ENCODE results near the gene UPK3BL2.
A peak's percentile ranks its signal among the peaks of the same experiment; 100 is the strongest.
"Not testable (repeated sequence)": the region's sequence is repeated elsewhere in the genome, so short reads cannot be mapped to it uniquely, and the experiment has no call there.

UPK3BL2 gene

GRCh38 chr7:102543596-102543995 is at the start of gene UPK3BL2:
Gene UPK3BL2 (minus strand): TSS chr7:102543696. CDS start chr7:102543636, 60 bp downstream.
- not testable (repeated sequence) for DNase-seq

GRCh38 chr7:102592477-102593019 is 49.1 kb upstream of the UPK3BL2 start:
- DNase-seq: peak in 1 of 2 experiments; percentile 34

GRCh38 chr7:102589857-102590256 is 46.4 kb upstream of the UPK3BL2 start:
- DNase-seq: not testable (repeated sequence)

GRCh38 chr7:102583495-102583894 is 40.0 kb upstream of the UPK3BL2 start:
- DNase-seq: not testable (repeated sequence)

GRCh38 chr7:102581722-102582121 is 38.2 kb upstream of the UPK3BL2 start:
- DNase-seq: not testable (repeated sequence)

GRCh38 chr7:102578486-102578885 is 35.0 kb upstream of the UPK3BL2 start:
- DNase-seq: not testable (repeated sequence)

GRCh38 chr7:102577315-102578240 is 34.1 kb upstream of the UPK3BL2 start:
- peak in 1 of 2 experiments; percentile 1 for DNase-seq

- DNase-seq: not testable (repeated sequence)
Observed at GRCh38 chr7:102576363-102576762, 32.9 kb upstream of the UPK3BL2 start.

GRCh38 chr7:102574607-102575006 is 31.1 kb upstream of the UPK3BL2 start:
- DNase-seq: not testable (repeated sequence)

- DNase-seq: peak; percentile 99 to 100
Observed at GRCh38 chr7:102572261-102573239, 29.1 kb upstream of the UPK3BL2 start, which contains the start of gene POLR2J3. Gene POLR2J3 (minus strand): TSS chr7:102572583. CDS start chr7:102572521, 62 bp downstream.

GRCh38 chr7:102568620-102569019 is 25.1 kb upstream of the UPK3BL2 start:
- DNase-seq: not testable (repeated sequence)

GRCh38 chr7:102550808-102551422 is 7.4 kb upstream of the UPK3BL2 start, which contains the start of gene SPDYE2:
Gene SPDYE2 (plus strand): TSS chr7:102551226. CDS start chr7:102553256, 2,030 bp downstream.
- not testable (repeated sequence) for DNase-seq

- not testable (repeated sequence) for DNase-seq
Observed at GRCh38 chr7:102546353-102546752, 2.9 kb upstream of the UPK3BL2 start.

GRCh38 chr7:102545288-102545687 is 1.8 kb upstream of the UPK3BL2 start:
- not testable (repeated sequence) for DNase-seq

GRCh38 chr7:102544372-102544771 is 876 bp upstream of the UPK3BL2 start:
- DNase-seq: not testable (repeated sequence)

GRCh38 chr7:102542771-102543170 is 725 bp downstream of the UPK3BL2 start:
- not testable (repeated sequence) for DNase-seq

GRCh38 chr7:102542083-102542482 is 1.4 kb downstream of the UPK3BL2 start:
- not testable (repeated sequence) for DNase-seq

- not testable (repeated sequence) for DNase-seq
Observed at GRCh38 chr7:102540604-102541003, 2.9 kb downstream of the UPK3BL2 start.

GRCh38 chr7:102535062-102535615 is 8.4 kb downstream of the UPK3BL2 start:
- not testable (repeated sequence) for DNase-seq

- not testable (repeated sequence) for DNase-seq
Observed at GRCh38 chr7:102532127-102532526, 11.4 kb downstream of the UPK3BL2 start.

- DNase-seq: not testable (repeated sequence)
Observed at GRCh38 chr7:102531583-102531982, 11.9 kb downstream of the UPK3BL2 start.
